Stimulated activated CD4-positive, alpha-beta T cell treated with anti-CD3 and anti-CD28 coated beads, TNF-alpha, amount 100 ng/mL, for 1 hour (primary cell): ENCODE data around the gene ZNF467.

Source experiments
- DNase-seq, 3 donors: peaks; one replicate each; pipeline ENCODE4 v3.0.0-alpha.2; 2020; ENCODE audit warnings: low read depth in 3 of 3, low spot score in 1 of 3

The ZNF467 gene

GRCh38 chr7:149809215-149809614 lies 35.8 kb upstream of the ZNF467 start:
- DNase-seq, result no peak

DNA sequence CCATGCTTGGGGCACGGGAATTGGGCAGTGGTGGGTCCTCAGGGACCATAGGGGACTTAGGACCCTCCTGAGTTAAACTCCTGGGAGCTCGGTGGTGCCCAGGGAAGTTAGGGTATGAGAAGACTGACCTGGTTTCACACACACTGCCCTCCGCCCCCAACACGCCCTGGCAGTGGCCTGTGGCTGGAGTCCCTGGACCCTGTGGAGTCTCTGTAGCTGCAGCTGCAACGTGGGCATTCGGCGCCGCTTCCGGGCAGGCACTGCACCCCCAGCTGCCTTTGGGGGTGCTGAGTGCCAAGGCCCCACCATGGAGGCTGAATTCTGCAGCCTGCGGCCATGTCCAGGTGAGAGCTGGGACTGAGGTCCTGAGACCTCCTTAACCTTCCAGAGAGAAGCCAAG lies 34.9 kb upstream of the ZNF467 start:
- DNase-seq, result no peak

DNA sequence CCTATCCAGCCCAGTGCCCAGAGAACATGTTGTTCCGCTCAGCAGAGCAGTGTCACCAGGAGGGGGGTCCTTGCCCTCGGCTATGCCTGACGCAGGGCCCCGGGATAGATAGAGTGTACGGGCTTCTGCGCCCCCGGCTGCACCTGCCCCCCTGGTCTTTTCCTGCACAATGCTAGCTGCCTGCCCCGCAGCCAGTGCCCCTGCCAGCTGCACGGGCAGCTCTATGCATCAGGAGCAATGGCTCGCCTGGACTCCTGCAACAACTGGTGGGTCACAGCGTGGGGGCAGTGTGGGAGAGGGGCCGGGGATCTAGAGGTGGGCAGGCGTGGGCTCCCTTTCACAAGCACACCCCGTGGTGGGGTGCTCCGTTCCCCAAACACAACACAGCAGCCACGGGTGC lies 33.3 kb upstream of the ZNF467 start:
- DNase-seq, result no peak

DNA sequence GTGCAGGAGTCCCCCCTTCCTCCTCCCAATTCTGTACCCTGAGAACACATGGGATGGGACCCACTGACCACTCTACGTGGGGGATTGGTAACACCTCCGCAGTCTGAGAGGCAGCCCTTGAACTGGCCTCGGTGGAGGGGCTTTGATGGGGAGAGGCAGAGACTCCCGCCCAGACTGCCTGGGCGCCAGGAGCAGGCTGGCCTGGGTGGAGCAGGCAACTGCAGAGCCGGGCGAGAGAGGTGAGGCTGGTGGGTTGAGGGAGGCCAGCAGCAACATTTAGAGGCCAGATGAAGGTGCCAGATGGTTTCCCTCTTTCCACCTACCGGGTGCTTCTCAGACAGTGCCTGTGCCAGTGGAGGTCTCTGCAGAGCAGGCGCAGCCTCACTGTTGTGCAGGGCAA lies 30.7 kb upstream of the ZNF467 start:
- DNase-seq, result no peak

DNA sequence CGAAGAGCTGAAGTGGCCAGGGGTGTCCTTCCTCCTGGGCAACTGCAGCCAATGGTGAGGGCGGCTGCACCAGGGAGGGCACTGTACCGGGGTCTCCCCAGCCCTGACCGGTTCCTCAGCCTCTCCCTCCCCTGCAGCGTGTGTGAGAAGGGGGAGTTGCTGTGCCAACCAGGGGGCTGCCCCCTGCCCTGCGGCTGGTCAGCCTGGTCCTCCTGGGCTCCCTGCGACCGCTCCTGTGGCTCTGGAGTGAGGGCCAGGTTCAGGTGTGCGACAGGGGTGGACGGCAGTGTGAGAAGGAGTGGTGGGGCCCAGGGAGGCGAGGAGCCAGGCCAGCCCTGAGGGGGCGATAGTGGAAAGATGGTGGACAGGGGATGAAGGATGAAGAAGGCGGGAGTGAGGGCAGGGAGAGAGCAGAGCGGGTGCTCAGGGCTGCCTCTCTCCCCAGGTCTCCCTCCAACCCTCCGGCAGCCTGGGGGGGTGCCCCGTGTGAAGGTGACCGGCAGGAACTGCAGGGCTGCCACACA lies 30.2 kb upstream of the ZNF467 start:
- DNase-seq, result no peak

DNA sequence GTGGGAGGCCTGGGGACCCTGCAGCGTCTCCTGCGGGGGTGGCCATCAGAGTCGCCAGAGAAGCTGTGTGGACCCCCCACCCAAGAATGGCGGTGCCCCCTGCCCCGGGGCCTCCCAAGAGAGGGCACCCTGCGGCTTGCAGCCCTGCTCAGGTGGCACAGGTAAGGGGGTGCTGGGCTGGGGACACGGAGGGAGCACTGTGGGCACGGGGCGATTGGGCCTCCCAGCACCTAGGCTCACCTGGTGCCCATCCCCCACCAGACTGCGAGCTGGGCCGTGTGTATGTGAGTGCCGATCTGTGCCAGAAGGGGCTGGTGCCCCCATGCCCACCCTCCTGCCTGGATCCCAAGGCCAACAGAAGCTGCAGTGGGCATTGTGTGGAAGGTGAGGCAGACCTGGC lies 29.6 kb upstream of the ZNF467 start:
- no peak for DNase-seq

GRCh38 chr7:149801816-149802215 lies 28.4 kb upstream of the ZNF467 start:
- no peak for DNase-seq

DNA sequence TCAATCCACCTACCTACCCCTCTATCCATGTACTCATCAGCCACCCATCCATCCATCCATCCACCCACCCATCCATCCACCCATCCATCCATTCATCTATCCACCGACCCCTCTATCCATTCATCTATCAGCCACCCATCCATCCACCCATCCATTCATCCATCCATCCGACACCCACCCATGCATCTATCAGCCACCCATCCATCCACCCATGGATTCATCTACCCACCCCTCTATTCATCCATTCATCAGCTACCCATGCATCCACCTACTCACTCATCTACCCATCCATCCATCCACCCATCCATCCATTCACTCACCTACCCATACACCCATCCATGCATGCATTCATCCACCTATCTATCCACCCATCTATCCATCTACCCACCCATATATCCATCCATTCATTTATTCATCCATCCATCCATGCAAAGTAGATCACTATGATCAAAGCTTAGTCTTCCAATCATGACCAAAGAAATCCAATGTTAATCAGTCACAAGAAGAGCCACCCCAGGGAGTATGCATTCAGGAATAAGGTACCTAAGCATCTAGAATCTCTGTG lies 27.7 kb upstream of the ZNF467 start:
- no peak for DNase-seq

DNA sequence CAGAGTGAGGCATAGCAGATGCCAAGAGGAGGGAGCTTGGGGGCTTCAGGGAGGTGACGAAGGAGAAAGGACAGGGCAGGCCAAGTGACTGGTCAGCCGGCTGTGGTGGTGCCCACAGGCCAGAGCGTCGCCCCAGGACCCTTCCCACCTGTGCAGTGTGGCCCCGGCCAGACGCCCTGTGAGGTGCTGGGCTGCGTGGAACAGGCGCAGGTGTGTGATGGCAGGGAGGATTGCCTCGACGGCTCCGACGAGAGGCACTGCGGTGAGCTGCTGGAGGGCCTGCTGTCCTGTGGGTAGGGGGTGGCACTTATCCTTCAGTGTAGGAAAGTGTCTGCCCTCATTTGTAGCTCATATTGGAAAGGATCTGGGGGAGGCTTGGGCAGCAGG lies 26.8 kb upstream of the ZNF467 start:
- no peak for DNase-seq

DNA sequence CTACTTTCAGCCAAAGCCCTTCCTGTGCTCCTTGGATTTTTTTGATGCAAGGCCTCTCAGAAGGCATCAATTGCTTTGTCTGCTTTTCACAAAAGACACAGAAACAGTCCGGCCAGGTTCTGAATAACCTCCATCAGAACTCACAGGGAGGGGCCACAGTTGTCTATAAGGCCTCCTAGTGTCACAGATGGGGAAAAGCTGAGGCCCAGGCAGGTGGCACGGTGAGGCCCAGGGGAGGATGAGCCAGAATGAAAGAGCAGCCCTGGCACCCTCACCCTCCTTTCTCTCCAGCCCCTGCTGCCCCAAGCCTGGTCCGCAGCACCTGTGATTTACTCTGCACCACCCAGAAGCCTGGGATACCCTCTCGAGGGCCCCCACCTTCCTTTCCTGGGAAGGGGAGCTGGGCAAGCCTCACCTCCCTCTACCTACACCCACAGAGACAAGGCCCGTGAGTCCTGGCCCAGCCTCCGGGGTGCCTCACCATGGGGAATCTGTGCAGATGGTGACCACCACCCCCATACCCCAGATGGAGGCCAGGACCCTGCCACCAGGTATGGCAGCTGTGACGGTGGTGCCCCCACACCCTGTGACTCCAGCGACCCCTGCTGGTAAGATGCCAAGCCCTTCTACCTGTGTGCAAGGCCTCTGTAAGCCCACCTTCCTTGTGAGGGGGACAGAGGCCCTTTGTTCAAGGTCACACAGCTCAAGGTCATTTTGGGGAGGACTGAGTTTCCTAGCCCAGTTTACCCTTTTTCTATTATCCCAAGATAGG lies 26.2 kb upstream of the ZNF467 start:
- DNase-seq, result peak; percentile 19 to 37 (median 27)

DNA sequence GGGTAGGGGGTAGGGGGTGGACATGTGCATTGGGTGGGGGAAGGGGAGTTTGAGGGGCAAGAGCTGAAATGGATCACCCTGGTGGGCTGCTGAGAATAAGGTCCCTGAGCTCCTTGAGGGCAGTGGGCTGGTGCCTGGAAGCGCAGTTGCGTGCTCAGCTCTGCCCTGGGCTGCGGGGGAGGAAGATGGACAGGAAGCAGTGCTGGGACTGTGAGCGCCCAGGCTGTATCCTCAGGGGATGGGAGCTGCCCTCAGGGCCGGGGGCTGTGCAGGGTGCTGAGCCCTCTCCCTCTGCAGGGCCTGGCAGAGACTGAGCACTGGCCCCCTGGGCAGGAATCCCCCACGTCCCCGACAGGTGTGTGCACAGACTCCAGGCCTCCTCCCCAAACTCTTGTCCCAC lies 24.4 kb upstream of the ZNF467 start:
- DNase-seq, result no peak

- no peak for DNase-seq
Measured at GRCh38 chr7:149796287-149796860, 23.0 kb upstream of the ZNF467 start.

DNA sequence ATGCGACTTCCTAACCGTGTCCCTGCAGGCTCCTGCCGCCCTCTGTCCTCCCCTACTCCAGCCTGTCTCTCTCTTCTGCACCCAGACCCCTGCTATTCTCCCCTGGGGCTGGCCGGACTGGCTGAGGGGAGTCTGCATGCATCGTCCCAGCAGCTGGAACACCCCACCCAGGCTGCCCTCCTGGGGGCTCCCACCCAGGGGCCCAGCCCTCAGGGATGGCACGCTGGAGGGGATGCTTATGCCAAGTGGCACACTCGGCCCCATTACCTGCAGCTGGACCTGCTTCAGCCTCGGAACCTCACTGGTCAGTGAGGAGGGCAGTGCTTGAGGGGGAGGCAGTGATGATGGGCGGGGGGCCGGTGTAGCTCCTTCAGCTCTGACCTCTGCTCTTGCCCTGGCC lies 21.7 kb upstream of the ZNF467 start:
- no peak for DNase-seq

DNA sequence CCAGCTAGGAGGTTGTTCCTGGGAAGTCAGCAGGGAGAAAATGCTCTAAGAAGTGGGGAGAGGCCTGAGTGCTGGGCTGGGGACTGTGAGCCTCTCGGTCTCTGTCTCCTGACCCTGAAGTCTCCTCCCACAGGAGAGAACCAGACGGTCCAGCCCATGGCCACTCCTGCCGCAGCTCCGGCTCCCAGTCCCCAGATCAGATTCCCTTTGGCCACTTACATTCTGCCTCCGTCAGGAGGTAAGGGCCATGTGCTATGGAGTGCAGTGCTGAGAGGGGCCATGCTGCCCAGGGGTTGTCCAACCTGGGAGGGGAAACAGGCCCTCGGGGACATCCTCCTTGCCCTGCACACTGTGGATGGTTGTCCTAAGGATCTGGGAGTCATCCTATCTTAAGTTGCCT lies 21.3 kb upstream of the ZNF467 start:
- no peak for DNase-seq

DNA sequence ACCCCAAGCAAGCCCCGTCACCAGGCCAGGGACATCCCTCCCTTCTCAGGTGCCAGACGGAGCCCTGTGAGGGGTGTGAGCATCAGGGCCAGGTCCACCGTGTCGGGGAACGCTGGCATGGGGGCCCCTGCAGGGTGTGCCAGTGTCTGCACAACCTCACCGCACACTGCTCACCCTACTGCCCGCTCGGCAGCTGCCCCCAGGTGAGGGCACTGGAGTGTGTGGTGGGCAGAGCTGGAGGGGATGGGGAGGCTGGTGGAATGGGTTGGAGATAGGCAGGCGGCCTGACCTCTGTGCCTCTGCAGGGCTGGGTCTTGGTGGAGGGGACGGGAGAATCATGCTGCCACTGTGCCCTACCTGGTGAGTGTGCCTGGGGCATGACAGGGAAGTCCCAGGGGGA lies 19.9 kb upstream of the ZNF467 start:
- no peak for DNase-seq

- no peak for DNase-seq
Measured at GRCh38 chr7:149792220-149792595, 18.8 kb upstream of the ZNF467 start.

- DNase-seq, result no peak
Measured at GRCh38 chr7:149791411-149792219, 18.2 kb upstream of the ZNF467 start.

DNA sequence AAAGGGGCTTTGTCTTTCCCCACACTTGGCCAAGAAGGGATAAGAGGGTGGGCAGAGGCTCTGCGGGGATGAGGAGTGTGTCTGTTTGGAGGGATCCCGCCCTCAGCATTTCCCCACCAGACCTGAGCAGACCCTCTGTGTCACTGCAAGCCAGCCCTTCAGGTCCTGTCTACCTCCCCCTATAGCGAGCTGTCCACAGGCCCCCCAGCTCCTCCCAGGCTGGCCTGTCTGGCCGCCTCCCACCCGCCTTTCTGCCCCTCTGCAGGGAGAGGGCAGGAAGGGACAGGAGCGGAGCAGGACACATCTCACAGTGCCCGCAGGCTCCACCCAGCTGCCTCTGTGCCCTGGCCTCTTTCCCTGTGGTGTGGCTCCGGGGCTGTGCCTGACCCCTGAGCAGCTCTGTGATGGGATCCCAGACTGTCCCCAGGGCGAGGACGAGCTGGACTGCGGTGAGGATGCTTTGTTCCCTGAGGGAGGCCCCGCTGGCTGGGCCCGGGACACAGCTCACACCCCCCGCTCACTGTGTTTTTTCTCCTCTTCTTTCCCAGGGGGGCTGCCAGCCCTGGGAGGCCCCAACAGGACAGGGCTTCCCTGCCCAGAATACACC lies 17.5 kb upstream of the ZNF467 start:
- DNase-seq, result no peak

DNA sequence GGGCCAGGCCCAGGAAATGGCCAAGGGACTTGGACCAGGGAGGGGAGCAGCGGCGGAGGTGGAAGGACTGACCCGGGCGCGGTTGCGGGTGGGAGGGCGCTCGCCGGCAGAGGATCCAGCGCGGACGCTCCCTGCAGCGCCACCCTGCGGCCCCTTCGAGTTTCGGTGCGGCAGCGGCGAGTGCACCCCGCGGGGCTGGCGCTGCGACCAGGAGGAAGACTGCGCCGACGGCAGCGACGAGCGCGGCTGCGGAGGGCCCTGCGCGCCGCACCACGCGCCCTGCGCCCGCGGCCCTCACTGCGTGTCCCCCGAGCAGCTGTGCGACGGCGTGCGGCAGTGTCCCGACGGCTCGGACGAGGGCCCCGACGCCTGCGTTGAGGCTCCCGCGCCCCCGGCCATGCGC lies 16.8 kb upstream of the ZNF467 start:
- DNase-seq, result peak in 1 of 3 donors; percentile 19

GRCh38 chr7:149789101-149789500 lies 15.7 kb upstream of the ZNF467 start:
- no peak for DNase-seq

- no peak for DNase-seq
Measured at GRCh38 chr7:149788300-149788851, 15.0 kb upstream of the ZNF467 start.
